HG03521 (cell line): ENCODE data around the gene NTRK1.

Experiments
- ATAC-seq: cut with Tn5 transposase; IDR thresholded peaks from one replicate; pipeline ENCODE4 v1.9.1; 2021; ENCODE audit warnings: mild to moderate bottlenecking, moderate library complexity; ENCODE audit not compliant: unreplicated experiment

NTRK1 gene

GRCh38 chr1:156854634-156855033, 6.0 kb upstream of the NTRK1 start:
- ATAC-seq, result no peak

GRCh38 chr1:156856282-156856785, 4.3 kb upstream of the NTRK1 start:
- no peak for ATAC-seq

GRCh38 chr1:156857532-156857931, 3.1 kb upstream of the NTRK1 start:
- ATAC-seq, result no peak

- no peak for ATAC-seq
Observed at GRCh38 chr1:156858555-156858956, 2.1 kb upstream of the NTRK1 start.

GRCh38 chr1:156858959-156859522, 1.6 kb upstream of the NTRK1 start, which contains the start of gene INSRR:
INSRR (minus strand) TSS chr1:156859117; CDS start chr1:156858621, 496 bp downstream.
- no peak for ATAC-seq

GRCh38 chr1:156859523-156860112, 1.0 kb upstream of the NTRK1 start:
- no peak for ATAC-seq

GRCh38 chr1:156860113-156860627, 495 bp upstream of the NTRK1 start:
- no peak for ATAC-seq

- no peak for ATAC-seq
Observed at GRCh38 chr1:156862584-156862983, 1.9 kb downstream of the NTRK1 start.

- no peak for ATAC-seq
Observed at GRCh38 chr1:156862997-156863599, 2.4 kb downstream of the NTRK1 start.

GRCh38 chr1:156863631-156864030, 3.0 kb downstream of the NTRK1 start:
- ATAC-seq, result no peak

GRCh38 chr1:156864796-156865195, 4.1 kb downstream of the NTRK1 start:
- no peak for ATAC-seq

GRCh38 chr1:156865258-156865657, 4.6 kb downstream of the NTRK1 start:
- no peak for ATAC-seq

GRCh38 chr1:156865865-156866248, 5.2 kb downstream of the NTRK1 start:
- ATAC-seq, result no peak

- no peak for ATAC-seq
Observed at GRCh38 chr1:156866249-156866909, 5.7 kb downstream of the NTRK1 start.

- no peak for ATAC-seq
Observed at GRCh38 chr1:156868341-156868740, 7.7 kb downstream of the NTRK1 start.

GRCh38 chr1:156869455-156869854, 8.8 kb downstream of the NTRK1 start:
- ATAC-seq, result no peak

- ATAC-seq, result no peak
Observed at GRCh38 chr1:156873659-156874058, 13.0 kb downstream of the NTRK1 start.

GRCh38 chr1:156874142-156874541, 13.5 kb downstream of the NTRK1 start:
- no peak for ATAC-seq

GRCh38 chr1:156874572-156875340, 14.1 kb downstream of the NTRK1 start:
- no peak for ATAC-seq

GRCh38 chr1:156875341-156875615, 14.6 kb downstream of the NTRK1 start:
- no peak for ATAC-seq

- no peak for ATAC-seq
Observed at GRCh38 chr1:156876281-156876680, 15.6 kb downstream of the NTRK1 start.
